ENCODE results near the gene TMEM247. TPM values are rescaled to one million over a fixed set of nuclear protein-coding genes. Genes with fewer than 3 reads are reported as not detected.

The TMEM247 gene
- total and polyA plus RNA-seq, 4 donors, result not detected

DNA sequence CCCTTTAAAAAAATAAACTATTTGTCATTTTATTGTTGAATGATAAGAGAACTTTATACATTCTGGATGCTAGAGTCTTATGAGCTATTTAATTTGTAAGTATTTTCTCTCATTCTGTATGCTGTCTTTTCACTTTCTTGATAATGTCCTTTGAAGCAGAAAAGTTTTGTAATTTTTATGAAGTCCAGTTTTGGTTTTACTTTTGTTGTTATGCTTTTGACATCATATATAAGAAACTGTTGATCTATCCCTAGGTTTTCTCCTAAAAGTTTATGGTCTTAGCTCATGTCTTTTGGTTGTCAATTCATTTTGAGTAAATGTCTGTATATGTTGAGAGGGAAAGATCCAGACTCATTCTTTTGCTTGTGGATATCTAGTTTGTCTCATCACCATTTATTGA, 52.5 kb downstream of the TMEM247 start:
- Histone ChIP-seq H3K4me1 (ENCODE audit: control insufficient read depth in 4 of 4, insufficient read depth in 4 of 4, low read length in 3 of 4) (no peaks in the 10 kb centered on the region), H3K27ac (ENCODE audit: low read depth in 1 of 2, low read length in 2 of 2) (no peak overlapping the region), H3K4me3 (ENCODE audit: low read depth in 1 of 3, low read length in 3 of 3) (no peak overlapping the region), H3K27me3 (ENCODE audit: control insufficient read depth in 4 of 4, insufficient read depth in 4 of 4, low read length in 3 of 4) (no peaks in the 10 kb centered on the region), H3K9ac (ENCODE audit: low read depth in 1 of 2, low read length in 2 of 2) (no peak overlapping the region), H3K9me3 (ENCODE audit: control insufficient read depth in 4 of 4, low read length in 3 of 4) (no peaks in the 10 kb centered on the region), H3K36me3 (ENCODE audit: control insufficient read depth in 4 of 4, insufficient read depth in 3 of 4, low read depth in 1 of 4, low read length in 3 of 4) (no peaks in the 10 kb centered on the region)
- no peak for DNase-seq (ENCODE audit: low spot score)
- TF ChIP-seq RXRA (IDR thresholded peaks at IDR 0.05) (no peak), GABPA (IDR thresholded peaks at IDR 0.05 in 1 of 2, conservative IDR thresholded peaks at IDR 0.05 in 1 of 2) (no peak), FOXA2 (IDR thresholded peaks at IDR 0.05) (no peak), YY1 (IDR thresholded peaks at IDR 0.05) (no peak), TAF1 (conservative IDR thresholded peaks at IDR 0.05) (no peak), MAX (IDR thresholded peaks at IDR 0.05) (no peak), NR2F2 (IDR thresholded peaks at IDR 0.05) (no peak), HNF4G (IDR thresholded peaks at IDR 0.05) (no peak), SP1 (IDR thresholded peaks at IDR 0.05) (no peak)
- TF ChIP-seq, protein P1, sequence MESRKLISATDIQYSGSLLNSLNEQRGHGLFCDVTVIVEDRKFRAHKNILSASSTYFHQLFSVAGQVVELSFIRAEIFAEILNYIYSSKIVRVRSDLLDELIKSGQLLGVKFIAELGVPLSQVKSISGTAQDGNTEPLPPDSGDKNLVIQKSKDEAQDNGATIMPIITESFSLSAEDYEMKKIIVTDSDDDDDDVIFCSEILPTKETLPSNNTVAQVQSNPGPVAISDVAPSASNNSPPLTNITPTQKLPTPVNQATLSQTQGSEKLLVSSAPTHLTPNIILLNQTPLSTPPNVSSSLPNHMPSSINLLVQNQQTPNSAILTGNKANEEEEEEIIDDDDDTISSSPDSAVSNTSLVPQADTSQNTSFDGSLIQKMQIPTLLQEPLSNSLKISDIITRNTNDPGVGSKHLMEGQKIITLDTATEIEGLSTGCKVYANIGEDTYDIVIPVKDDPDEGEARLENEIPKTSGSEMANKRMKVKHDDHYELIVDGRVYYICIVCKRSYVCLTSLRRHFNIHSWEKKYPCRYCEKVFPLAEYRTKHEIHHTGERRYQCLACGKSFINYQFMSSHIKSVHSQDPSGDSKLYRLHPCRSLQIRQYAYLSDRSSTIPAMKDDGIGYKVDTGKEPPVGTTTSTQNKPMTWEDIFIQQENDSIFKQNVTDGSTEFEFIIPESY (IDR thresholded peaks at IDR 0.05), result no peak
- TF ChIP-seq, protein P2, sequence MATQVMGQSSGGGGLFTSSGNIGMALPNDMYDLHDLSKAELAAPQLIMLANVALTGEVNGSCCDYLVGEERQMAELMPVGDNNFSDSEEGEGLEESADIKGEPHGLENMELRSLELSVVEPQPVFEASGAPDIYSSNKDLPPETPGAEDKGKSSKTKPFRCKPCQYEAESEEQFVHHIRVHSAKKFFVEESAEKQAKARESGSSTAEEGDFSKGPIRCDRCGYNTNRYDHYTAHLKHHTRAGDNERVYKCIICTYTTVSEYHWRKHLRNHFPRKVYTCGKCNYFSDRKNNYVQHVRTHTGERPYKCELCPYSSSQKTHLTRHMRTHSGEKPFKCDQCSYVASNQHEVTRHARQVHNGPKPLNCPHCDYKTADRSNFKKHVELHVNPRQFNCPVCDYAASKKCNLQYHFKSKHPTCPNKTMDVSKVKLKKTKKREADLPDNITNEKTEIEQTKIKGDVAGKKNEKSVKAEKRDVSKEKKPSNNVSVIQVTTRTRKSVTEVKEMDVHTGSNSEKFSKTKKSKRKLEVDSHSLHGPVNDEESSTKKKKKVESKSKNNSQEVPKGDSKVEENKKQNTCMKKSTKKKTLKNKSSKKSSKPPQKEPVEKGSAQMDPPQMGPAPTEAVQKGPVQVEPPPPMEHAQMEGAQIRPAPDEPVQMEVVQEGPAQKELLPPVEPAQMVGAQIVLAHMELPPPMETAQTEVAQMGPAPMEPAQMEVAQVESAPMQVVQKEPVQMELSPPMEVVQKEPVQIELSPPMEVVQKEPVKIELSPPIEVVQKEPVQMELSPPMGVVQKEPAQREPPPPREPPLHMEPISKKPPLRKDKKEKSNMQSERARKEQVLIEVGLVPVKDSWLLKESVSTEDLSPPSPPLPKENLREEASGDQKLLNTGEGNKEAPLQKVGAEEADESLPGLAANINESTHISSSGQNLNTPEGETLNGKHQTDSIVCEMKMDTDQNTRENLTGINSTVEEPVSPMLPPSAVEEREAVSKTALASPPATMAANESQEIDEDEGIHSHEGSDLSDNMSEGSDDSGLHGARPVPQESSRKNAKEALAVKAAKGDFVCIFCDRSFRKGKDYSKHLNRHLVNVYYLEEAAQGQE (IDR thresholded peaks at IDR 0.05), result no peak

Small RNA genes within 50 kb of the gene (small RNA-seq; reads per million reads assigned to genes)
- not detected for gene RN7SL817P

Other genes starting within 250 kb of the TMEM247 start
- 100 to 1,000 TPM in 1 of 2 donors, 10 to 100 TPM in 1; 51.5 to 193 TPM for gene EPAS1, start 182.2 kb upstream of the TMEM247 start, total RNA-seq
- 10 to 100 TPM; 26.2 to 70.7 TPM for gene EPAS1, start 182.2 kb upstream of the TMEM247 start, polyA plus RNA-seq
- gene RHOQ, start 62.9 kb downstream of the TMEM247 start, total RNA-seq, result 10 to 100 TPM; 11.0 to 13.5 TPM
- gene RHOQ, start 62.9 kb downstream of the TMEM247 start, polyA plus RNA-seq, result 10 to 100 TPM in 1 of 2 donors, 1 to 10 TPM in 1; 6.4 to 12.5 TPM
- 1 to 10 TPM; 1.3 to 2.8 TPM for gene ATP6V1E2, start 63.0 kb downstream of the TMEM247 start, total RNA-seq
- 1 to 10 TPM; 1.4 to 3.6 TPM for gene ATP6V1E2, start 63.0 kb downstream of the TMEM247 start, polyA plus RNA-seq
- 10 to 100 TPM; 10.1 to 12.7 TPM for gene PIGF, start 137.5 kb downstream of the TMEM247 start, total RNA-seq
- 10 to 100 TPM in 1 of 2 donors, 1 to 10 TPM in 1; 8.2 to 19.3 TPM for gene PIGF, start 137.5 kb downstream of the TMEM247 start, polyA plus RNA-seq
- 1 to 10 TPM; 5.8 to 8.5 TPM for gene CRIPT, start 137.7 kb downstream of the TMEM247 start, total RNA-seq
- gene CRIPT, start 137.7 kb downstream of the TMEM247 start, polyA plus RNA-seq, result 1 to 10 TPM; 4.3 to 9.0 TPM
- gene SOCS5, start 219.7 kb downstream of the TMEM247 start, total RNA-seq, result 10 to 100 TPM in 1 of 2 donors, 1 to 10 TPM in 1; 8.8 to 12.2 TPM
- gene SOCS5, start 219.7 kb downstream of the TMEM247 start, polyA plus RNA-seq, result 1 to 10 TPM; 1.8 to 2.6 TPM